Colon (tissue), 2 donors: Measurements from ENCODE around the gene BUB3.

Experiments used
- FAIRE-seq: peaks from 2 replicates; lab custom pipeline; 2012; peaks lifted over from hg19 to GRCh38; lab: Jason Lieb, UNC
- donor health status: control.
- donor health status: control.

Gene BUB3

DNA sequence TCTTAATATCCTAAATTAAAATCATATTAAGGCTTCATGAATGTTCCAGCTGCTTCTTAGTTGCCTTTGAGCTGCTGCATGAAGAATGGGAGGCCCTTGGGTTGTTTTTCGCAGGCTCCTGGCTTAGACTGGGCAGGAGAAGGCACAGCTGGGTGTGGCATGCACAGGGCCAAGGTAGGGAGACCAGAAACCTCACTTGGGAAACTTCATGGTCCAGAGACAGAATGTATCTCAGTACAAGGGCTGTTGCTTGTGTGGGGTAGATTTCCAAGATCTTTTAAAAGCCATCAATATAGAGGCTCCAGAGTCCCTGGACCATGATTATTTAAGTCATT lies 49.9 kb downstream of the BUB3 start:
- no peak for FAIRE-seq

DNA sequence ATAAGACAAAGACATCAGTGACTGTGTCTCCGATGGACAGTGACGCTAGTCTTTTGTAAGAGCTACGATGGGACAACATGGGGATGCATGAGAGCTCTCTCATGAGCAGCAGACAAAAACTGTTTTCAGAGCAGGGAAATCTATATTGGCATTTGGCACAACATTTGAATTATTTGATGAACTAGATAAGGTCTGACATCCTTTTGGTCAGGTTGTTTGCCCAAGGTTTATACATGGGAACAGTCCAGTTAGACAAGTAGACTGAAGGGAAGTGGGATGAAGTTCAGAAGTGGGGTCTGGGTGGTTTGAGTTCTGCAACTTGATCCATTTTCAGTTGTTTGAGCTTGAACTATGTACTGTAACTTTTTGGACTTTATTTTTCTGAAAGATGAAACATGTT lies 50.8 kb downstream of the BUB3 start:
- no peak for FAIRE-seq

DNA sequence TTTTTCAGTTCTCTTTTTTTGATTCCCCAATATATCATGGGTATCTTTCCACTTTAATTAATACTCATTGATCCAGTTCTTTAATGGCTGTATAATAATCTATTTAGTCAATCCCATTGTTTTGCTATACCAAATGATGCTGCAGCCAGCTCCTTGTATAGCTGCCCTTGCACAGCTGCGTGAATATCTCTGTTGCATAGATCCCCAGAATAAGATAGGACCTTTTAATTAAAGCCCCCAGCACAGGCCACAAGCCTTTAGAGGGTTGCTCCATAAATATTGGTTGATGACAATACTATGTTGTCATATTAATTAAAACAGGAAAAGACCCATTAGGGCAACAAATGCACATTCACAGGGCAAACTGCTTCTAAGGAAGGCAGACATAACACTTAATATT lies 57.9 kb downstream of the BUB3 start:
- no peak for FAIRE-seq

DNA sequence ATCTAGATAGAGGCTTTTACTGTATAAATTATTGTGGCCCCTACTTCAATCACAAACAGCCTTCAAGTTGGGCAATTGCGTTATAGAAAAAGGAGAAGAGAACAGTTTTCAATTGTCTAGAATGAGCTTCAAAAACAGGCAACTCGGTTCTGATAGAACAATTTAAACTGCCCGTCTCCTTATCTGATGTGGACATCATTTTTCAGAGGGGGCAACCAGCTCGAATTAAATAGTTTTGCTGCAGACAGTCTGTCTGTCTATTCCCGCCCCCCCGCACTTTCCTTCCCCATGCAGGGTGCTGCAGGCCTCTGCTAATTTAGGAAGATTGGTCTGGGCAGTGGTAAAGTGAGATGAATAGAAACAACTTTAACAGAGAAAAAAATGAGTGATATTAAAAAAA lies 58.4 kb downstream of the BUB3 start:
- no peak for FAIRE-seq

DNA sequence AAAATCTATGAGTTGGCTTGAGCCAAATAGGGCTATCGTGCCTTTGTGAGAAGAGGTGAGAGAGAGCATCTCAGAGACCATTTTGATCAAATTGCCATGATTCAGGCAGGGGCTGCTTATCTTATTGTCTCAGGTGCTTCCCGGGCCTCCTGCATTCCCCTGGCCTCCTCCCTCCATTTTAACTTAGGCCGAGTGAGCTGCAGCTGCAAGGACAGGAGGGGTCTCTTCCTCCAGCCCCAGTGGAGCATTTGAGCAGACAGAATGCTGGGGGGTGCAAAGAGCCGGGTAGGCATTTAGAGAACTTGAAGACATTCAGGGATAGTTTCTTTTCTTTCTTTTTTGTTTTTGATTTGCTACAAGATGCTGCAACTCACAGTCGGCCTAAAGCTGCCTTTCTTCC lies 59.0 kb downstream of the BUB3 start:
- FAIRE-seq, result no peak
